ENCODE measurements around the gene HCFC1R1. TPM values are rescaled to one million over a fixed set of nuclear protein-coding genes. Genes with fewer than 3 reads are reported as not detected.

HCFC1R1 gene
- polyA plus RNA-seq, 4 donors = 51.5 to 119 (median 57.0) TPM

DNA sequence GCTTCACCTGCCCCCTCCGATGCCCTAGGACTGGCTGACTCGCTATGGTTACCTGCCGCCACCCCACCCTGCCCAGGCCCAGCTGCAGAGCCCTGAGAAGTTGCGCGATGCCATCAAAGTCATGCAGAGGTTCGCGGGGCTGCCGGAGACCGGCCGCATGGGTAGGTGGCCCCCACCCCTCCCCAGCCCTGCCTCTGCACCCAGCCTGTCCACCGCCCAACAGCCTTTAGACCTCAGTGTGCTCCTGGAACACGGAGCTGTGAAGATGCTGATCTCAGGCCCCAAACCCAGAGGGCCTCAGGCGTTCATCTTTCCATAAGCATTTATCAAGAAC is 23.6 kb upstream of the HCFC1R1 start:
- Histone ChIP-seq H3K27ac (ENCODE audit: low read depth in 1 of 3, low read length in 2 of 3) (no peak overlapping the region), H3K36me3 (ENCODE audit: control insufficient read depth in 3 of 3, insufficient read depth in 2 of 3, low read depth in 1 of 3, low read length in 3 of 3) (no peaks in the 10 kb centered on the region), H3K4me1 (ENCODE audit: control insufficient read depth in 3 of 3, insufficient read depth in 2 of 3, low read depth in 1 of 3, low read length in 2 of 3) (peaks cover 0 to 7% (median 3%) of the 10 kb centered on the region in 3 donors), H3K9me3 (ENCODE audit: control insufficient read depth in 2 of 2, insufficient read depth in 1 of 2, low read depth in 1 of 2, low read length in 1 of 2) (peaks cover 0 to 2% of the 10 kb centered on the region in 2 donors), H3K27me3 (ENCODE audit: control insufficient read depth in 3 of 3, insufficient read depth in 3 of 3, low read length in 3 of 3) (peaks cover 0 to 87% (median 12%) of the 10 kb centered on the region in 3 donors), H3K4me3 (ENCODE audit: low read depth in 1 of 3, low read length in 3 of 3) (no peak overlapping the region)
- DNase-seq (no peak), FAIRE-seq (no peak)
- 7 to 16% (median 13%) methylated on average over 10 to 13 of the region's 13 CpGs for WGBS, 3 donors

DNA sequence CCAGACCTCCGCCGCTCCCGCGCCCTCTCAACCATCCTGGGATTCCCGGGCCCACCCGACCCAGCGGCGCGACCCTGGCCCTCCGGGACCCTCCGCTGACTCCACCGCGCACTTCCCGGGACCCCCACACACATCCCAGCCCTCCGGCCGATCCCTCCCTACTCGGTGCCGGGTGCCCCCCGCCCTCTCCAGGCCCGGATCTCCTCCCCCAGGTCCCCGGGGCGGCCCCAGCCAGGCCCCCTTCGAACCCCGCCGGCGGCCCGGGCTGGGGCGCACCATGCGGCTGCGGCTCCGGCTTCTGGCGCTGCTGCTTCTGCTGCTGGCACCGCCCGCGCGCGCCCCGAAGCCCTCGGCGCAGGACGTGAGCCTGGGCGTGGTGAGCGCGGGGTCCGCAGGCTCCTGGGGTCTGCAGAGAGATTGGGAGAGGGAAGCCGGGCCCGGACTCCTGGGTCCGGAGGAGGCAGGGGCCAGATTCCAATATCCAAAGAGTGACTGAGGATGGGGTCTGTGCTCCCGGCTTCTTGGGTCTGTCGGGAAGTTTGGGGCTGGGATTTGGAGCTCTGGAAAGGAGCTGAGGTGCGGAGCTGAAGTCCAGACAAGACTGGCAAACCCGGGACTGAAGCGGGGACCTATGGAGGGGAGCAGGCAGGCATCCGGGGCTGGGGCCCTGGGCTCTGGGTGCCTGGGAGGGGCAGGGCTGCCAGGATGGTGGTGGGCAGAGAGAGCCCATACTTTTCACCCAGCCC is 23.1 kb upstream of the HCFC1R1 start:
- DNase-seq = no peak
- Histone ChIP-seq H3K9me3 (ENCODE audit: control insufficient read depth in 2 of 2, insufficient read depth in 1 of 2, low read depth in 1 of 2, low read length in 1 of 2) (peaks cover 0 to 2% of the 10 kb centered on the region in 2 donors), H3K36me3 (ENCODE audit: control insufficient read depth in 3 of 3, insufficient read depth in 2 of 3, low read depth in 1 of 3, low read length in 3 of 3) (no peaks in the 10 kb centered on the region), H3K4me3 (ENCODE audit: low read depth in 1 of 3, low read length in 3 of 3) (peak overlapping the region in 1 of 3 donors; percentile 43), H3K27me3 (ENCODE audit: control insufficient read depth in 3 of 3, insufficient read depth in 3 of 3, low read length in 3 of 3) (peaks cover 0 to 93% (median 12%) of the 10 kb centered on the region in 3 donors), H3K27ac (ENCODE audit: low read depth in 1 of 3, low read length in 2 of 3) (no peak overlapping the region), H3K4me1 (ENCODE audit: control insufficient read depth in 3 of 3, insufficient read depth in 2 of 3, low read depth in 1 of 3, low read length in 2 of 3) (peaks cover 0 to 7% (median 3%) of the 10 kb centered on the region in 3 donors)
- FAIRE-seq = no peak
- 2% methylated on average over 41 to 54 of the region's 54 CpGs for WGBS, 3 donors

DNA sequence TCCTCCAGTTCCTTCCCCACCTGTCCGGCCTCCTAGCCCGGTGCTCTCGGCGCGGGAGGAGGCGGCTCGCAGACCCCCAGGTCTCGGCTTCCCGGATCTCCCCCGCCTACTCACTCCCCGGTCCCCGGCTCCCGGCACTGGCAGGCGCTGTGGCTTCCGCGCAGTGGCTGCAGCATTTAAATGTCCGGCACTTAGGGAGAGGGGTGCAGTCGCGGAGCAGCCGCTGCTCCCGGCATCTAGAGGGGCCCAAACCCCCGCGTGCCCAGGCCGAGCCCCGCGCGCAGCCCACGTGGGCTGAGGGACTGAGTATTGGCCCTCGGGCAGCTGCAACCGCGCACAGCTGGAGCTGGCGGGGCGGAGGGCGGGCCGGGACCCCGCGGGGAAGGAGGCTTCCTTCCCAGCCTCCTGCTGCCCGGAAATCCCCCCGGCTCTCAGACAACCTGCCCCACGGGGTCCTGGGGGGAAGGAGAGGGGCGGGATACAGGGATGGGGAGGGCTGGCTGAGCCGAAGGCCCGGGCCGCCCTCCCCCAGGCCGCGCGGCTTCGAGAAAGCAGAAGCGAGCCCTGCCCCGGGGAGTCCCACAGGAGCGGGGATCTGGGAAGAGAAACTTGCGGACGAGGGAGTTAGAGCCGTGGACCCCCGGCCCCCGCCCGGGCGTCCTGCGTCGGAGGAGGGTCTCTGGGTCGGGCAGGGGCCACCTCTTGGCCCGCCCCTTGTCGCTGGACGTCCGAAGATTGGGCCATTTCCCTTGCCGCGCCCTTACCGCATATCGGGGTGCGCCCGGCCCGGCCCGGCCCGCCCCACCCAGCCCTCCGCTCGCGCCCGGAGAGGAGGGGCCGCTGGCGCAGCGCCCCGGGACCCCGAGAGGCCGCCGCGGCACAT is 22.3 kb upstream of the HCFC1R1 start, which contains the start of gene MMP25:
TSS of gene MMP25 (plus strand) at position 804 of the 883 bp plus-strand sequence. CDS start 357 bp downstream, outside the sequence.
- WGBS, 3 donors = 0 to 1% (median 1%) methylated on average over 55 to 86 of the region's 86 CpGs
- peak in 1 of 2 donors; percentile 48 for DNase-seq

DNA sequence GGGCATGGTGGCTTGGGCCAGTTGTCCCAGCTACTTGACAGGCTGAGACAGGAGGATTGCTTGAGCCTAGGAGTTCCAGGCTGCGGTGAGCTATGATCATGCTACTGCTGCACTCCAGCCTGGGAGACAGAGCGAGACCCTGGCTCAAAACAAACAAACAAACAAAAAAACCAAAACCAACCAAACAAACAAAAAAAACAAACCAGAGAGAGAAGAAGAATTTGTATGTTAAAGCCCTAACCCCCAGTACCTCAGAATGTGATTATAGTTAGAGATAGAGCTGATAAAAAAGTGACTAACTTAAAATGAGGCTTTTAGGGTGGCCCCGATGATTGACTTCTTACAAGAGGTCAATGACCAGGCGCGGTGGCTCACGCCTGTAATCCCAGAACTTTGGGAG is 21.0 kb upstream of the HCFC1R1 start:
- Histone ChIP-seq H3K4me1 (ENCODE audit: control insufficient read depth in 3 of 3, insufficient read depth in 2 of 3, low read depth in 1 of 3, low read length in 2 of 3) (peaks cover 0 to 7% (median 3%) of the 10 kb centered on the region in 3 donors), H3K36me3 (ENCODE audit: control insufficient read depth in 3 of 3, insufficient read depth in 2 of 3, low read depth in 1 of 3, low read length in 3 of 3) (no peaks in the 10 kb centered on the region), H3K27me3 (ENCODE audit: control insufficient read depth in 3 of 3, insufficient read depth in 3 of 3, low read length in 3 of 3) (peaks cover 0 to 79% (median 17%) of the 10 kb centered on the region in 3 donors), H3K27ac (ENCODE audit: low read depth in 1 of 3, low read length in 2 of 3) (no peak overlapping the region), H3K9me3 (ENCODE audit: control insufficient read depth in 2 of 2, insufficient read depth in 1 of 2, low read depth in 1 of 2, low read length in 1 of 2) (peaks cover 0 to 2% of the 10 kb centered on the region in 2 donors), H3K4me3 (ENCODE audit: low read depth in 1 of 3, low read length in 3 of 3) (no peak overlapping the region)
- DNase-seq (no peak), FAIRE-seq (no peak)
- WGBS, 3 donors = 76 to 88% (median 83%) methylated on average over 6 of the region's 6 CpGs

More for the DNA sequence above, 22.3 kb upstream of the HCFC1R1 start, which contains the start of gene MMP25:
- peaks cover 0 to 92% (median 12%) of the 10 kb centered on the region in 3 donors for H3K27me3 ChIP-seq (ENCODE audit: control insufficient read depth in 3 of 3, insufficient read depth in 3 of 3, low read length in 3 of 3)
- no peaks in the 10 kb centered on the region for H3K36me3 ChIP-seq (ENCODE audit: control insufficient read depth in 3 of 3, insufficient read depth in 2 of 3, low read depth in 1 of 3, low read length in 3 of 3)
- H3K27ac ChIP-seq (ENCODE audit: low read depth in 1 of 3, low read length in 2 of 3) = no peak within 1 kb of the TSS
- H3K4me1 ChIP-seq (ENCODE audit: control insufficient read depth in 3 of 3, insufficient read depth in 2 of 3, low read depth in 1 of 3, low read length in 2 of 3) = peaks cover 0 to 7% (median 3%) of the 10 kb centered on the region in 3 donors
- FAIRE-seq = no peak
- peak within 1 kb of the TSS in 2 of 3 donors; percentile 30 to 43 for H3K4me3 ChIP-seq (ENCODE audit: low read depth in 1 of 3, low read length in 3 of 3)
- peaks cover 0 to 2% of the 10 kb centered on the region in 2 donors for H3K9me3 ChIP-seq (ENCODE audit: control insufficient read depth in 2 of 2, insufficient read depth in 1 of 2, low read depth in 1 of 2, low read length in 1 of 2)

DNA sequence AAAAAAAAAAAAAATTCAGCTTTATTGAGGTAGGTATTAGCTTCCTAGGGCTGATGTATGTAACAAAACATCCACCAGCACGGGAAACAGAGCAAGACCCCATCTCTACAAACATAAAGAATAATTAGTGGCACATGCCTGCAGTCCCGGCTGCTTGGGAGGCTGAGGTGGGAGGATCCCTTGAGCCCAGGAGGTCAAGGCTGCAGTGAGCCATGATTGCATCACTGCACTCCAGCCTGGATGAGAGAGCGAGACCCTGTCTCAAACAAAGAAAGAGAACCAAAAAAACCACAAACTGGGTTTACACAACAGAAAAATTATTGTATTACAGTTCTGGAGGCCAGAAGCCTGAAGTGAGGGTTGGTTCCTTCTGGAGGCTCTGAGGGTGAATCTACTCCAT is 18.6 kb upstream of the HCFC1R1 start:
- no peak for FAIRE-seq
- WGBS, 3 donors = 86 to 90% (median 86%) methylated on average over 3 of the region's 3 CpGs
- H3K9me3 ChIP-seq (ENCODE audit: control insufficient read depth in 2 of 2, insufficient read depth in 1 of 2, low read depth in 1 of 2, low read length in 1 of 2) = peaks cover 0 to 2% of the 10 kb centered on the region in 2 donors
- peaks cover 0 to 62% (median 28%) of the 10 kb centered on the region in 3 donors for H3K27me3 ChIP-seq (ENCODE audit: control insufficient read depth in 3 of 3, insufficient read depth in 3 of 3, low read length in 3 of 3)
- H3K36me3 ChIP-seq (ENCODE audit: control insufficient read depth in 3 of 3, insufficient read depth in 2 of 3, low read depth in 1 of 3, low read length in 3 of 3) = no peaks in the 10 kb centered on the region
- DNase-seq = no peak
- H3K4me1 ChIP-seq (ENCODE audit: control insufficient read depth in 3 of 3, insufficient read depth in 2 of 3, low read depth in 1 of 3, low read length in 2 of 3) = peaks cover 0 to 21% (median 3%) of the 10 kb centered on the region in 3 donors
- no peak overlapping the region for H3K4me3 ChIP-seq (ENCODE audit: low read depth in 1 of 3, low read length in 3 of 3)
- H3K27ac ChIP-seq (ENCODE audit: low read depth in 1 of 3, low read length in 2 of 3) = no peak overlapping the region

DNA sequence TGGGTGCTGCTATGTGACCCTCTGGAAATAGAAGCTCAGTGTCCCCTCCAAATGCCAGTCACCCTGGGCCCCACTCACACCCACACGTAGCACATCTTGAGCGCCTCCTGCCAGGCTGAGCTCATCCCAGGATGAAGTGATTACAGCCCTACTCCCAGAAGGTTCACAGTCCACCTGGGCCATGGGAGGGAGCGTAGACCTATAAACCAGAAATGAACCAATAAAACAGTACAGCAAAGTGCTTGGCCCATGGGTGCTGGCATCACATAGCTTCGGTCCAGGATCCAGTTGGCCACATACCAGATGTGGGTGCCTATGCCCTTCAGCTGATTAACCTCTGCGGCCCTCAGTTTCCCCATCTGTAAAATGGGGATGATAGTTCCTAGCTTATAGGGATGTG is 15.2 kb upstream of the HCFC1R1 start:
- DNase-seq (peak; percentile 82 to 90), FAIRE-seq (no peak)
- Histone ChIP-seq H3K27ac (ENCODE audit: low read depth in 1 of 3, low read length in 2 of 3) (peak overlapping the region in 1 of 3 donors; percentile 38), H3K27me3 (ENCODE audit: control insufficient read depth in 3 of 3, insufficient read depth in 3 of 3, low read length in 3 of 3) (peaks cover 0 to 45% (median 16%) of the 10 kb centered on the region in 3 donors), H3K36me3 (ENCODE audit: control insufficient read depth in 3 of 3, insufficient read depth in 2 of 3, low read depth in 1 of 3, low read length in 3 of 3) (peaks cover 0 to under 1% (median 0%) of the 10 kb centered on the region in 3 donors), H3K4me1 (ENCODE audit: control insufficient read depth in 3 of 3, insufficient read depth in 2 of 3, low read depth in 1 of 3, low read length in 2 of 3) (peaks cover 0 to 20% (median 0%) of the 10 kb centered on the region in 3 donors), H3K4me3 (ENCODE audit: low read depth in 1 of 3, low read length in 3 of 3) (no peak overlapping the region), H3K9me3 (ENCODE audit: control insufficient read depth in 2 of 2, insufficient read depth in 1 of 2, low read depth in 1 of 2, low read length in 1 of 2) (no peaks in the 10 kb centered on the region)
- 17 to 60% (median 43%) methylated on average over 5 of the region's 5 CpGs for WGBS, 3 donors

DNA sequence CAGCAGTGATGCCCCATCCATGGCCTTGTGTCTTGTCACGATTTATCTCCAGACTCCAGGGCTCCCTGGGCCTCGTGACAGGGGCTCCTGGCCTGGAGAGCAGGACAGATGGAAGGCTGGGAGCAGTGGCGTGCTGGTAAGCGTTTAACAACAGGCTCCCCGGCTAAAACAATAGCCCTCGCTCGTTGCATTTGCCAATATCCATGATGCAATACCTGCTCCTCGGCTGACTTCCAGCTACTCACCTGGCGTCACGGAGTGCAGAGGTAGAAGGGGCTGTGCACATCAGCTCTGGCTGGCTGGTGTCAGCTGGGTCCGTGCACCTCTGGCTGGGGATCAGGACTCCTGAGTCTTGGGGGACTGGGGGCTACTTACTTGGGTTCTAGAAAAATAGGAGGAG is 14.5 kb upstream of the HCFC1R1 start:
- peak; percentile 72 to 81 for DNase-seq
- H3K27me3 ChIP-seq (ENCODE audit: control insufficient read depth in 3 of 3, insufficient read depth in 3 of 3, low read length in 3 of 3) = peaks cover 0 to 39% (median 16%) of the 10 kb centered on the region in 3 donors
- peaks cover 0 to 20% (median 0%) of the 10 kb centered on the region in 3 donors for H3K4me1 ChIP-seq (ENCODE audit: control insufficient read depth in 3 of 3, insufficient read depth in 2 of 3, low read depth in 1 of 3, low read length in 2 of 3)
- H3K9me3 ChIP-seq (ENCODE audit: control insufficient read depth in 2 of 2, insufficient read depth in 1 of 2, low read depth in 1 of 2, low read length in 1 of 2) = no peaks in the 10 kb centered on the region
- no peak for FAIRE-seq
- H3K36me3 ChIP-seq (ENCODE audit: control insufficient read depth in 3 of 3, insufficient read depth in 2 of 3, low read depth in 1 of 3, low read length in 3 of 3) = peaks cover 0 to 4% (median 0%) of the 10 kb centered on the region in 3 donors
- WGBS, 3 donors = 15 to 34% (median 15%) methylated on average over 11 of the region's 11 CpGs
- no peak overlapping the region for H3K4me3 ChIP-seq (ENCODE audit: low read depth in 1 of 3, low read length in 3 of 3)
- peak overlapping the region in 1 of 3 donors; percentile 38 for H3K27ac ChIP-seq (ENCODE audit: low read depth in 1 of 3, low read length in 2 of 3)

DNA sequence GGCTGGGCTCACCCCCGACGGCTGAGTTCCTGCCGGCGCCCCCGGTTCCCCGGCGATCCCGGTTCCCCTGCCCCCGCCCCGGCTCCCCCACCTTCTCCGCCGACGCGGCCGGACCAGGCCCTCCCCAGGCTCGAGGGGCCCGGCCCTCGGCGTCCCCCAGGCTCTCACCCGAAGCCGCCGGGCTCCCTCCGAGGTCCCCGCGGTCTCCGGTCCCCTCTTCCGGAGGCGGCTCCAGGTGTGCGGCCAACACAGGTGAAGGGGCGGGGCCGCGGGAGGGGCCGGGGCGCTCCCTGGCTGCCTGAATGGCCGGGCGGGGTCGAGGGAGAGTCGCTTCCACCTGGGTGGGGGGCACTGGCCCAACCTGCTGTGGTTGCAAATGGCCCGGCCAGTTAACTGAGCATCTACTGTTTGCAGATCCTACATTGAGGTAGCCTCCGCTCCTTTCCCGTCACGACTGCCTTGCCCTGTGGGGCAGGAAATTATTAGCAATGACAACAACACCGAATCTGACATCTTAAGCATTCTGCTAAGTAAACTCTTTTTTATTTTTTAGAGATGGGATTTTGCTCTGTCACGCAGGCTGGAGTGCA is 13.1 kb upstream of the HCFC1R1 start, which contains the start of gene BICDL2:
TSS of gene BICDL2 (minus strand) at position 219 of the 590 bp plus-strand sequence. CDS start 1,448 bp downstream, outside the sequence.
- Histone ChIP-seq H3K27ac (ENCODE audit: low read depth in 1 of 3, low read length in 2 of 3) (peak within 1 kb of the TSS in 2 of 3 donors; percentile 42 to 50), H3K36me3 (ENCODE audit: control insufficient read depth in 3 of 3, insufficient read depth in 2 of 3, low read depth in 1 of 3, low read length in 3 of 3) (peaks cover 0 to 4% (median 0%) of the 10 kb centered on the region in 3 donors), H3K4me3 (ENCODE audit: low read depth in 1 of 3, low read length in 3 of 3) (peak within 1 kb of the TSS; percentile 57 to 75 (median 59)), H3K9me3 (ENCODE audit: control insufficient read depth in 2 of 2, insufficient read depth in 1 of 2, low read depth in 1 of 2, low read length in 1 of 2) (no peaks in the 10 kb centered on the region), H3K4me1 (ENCODE audit: control insufficient read depth in 3 of 3, insufficient read depth in 2 of 3, low read depth in 1 of 3, low read length in 2 of 3) (peaks cover 0 to 23% (median 0%) of the 10 kb centered on the region in 3 donors), H3K27me3 (ENCODE audit: control insufficient read depth in 3 of 3, insufficient read depth in 3 of 3, low read length in 3 of 3) (peaks cover 0 to 33% (median 16%) of the 10 kb centered on the region in 3 donors)
- peak; percentile 77 to 82 for DNase-seq
- no peak for FAIRE-seq
- WGBS, 3 donors = 4 to 6% (median 5%) methylated on average over 27 to 44 of the region's 44 CpGs

Measured in small intestine (tissue), 7 donors.